SK-N-SH treated with all-trans-retinoic acid at 6 μM for 48 hours (cell line): ENCODE results near the gene OR5D14.

Source experiments
- ATAC-seq: fragments of 200-7000 bp; cut with Tn5 transposase; 3 replicates; pipeline ENCODE4 v1.9.1; 2020; ENCODE audit warnings: mild to moderate bottlenecking, moderate library complexity
- ARNTL ChIP-seq: fragments of 450-650 bp; formaldehyde crosslinking; IDR thresholded peaks from 2 replicates; pipeline ENCODE4 v1.5.0; 2020; ENCODE audit warnings: low read depth, mild to moderate bottlenecking, moderate library complexity, borderline replicate concordance
- BACH2 ChIP-seq: fragments of 250-450 bp; sonication (Bioruptor Pico); IDR thresholded peaks from 2 replicates; pipeline ENCODE4 v1.9.0; 2021; ENCODE audit warnings: mild to moderate bottlenecking, borderline replicate concordance
- CREB5 ChIP-seq: fragments of 250-450 bp; sonication (Bioruptor Pico); IDR thresholded peaks from 2 replicates; pipeline ENCODE4 v1.5.1; 2020; ENCODE audit warnings: low read depth, mild to moderate bottlenecking, moderate library complexity
- CSDC2 ChIP-seq: fragments of 250-450 bp; sonication (Bioruptor Pico); IDR thresholded peaks from 2 replicates; pipeline ENCODE4 v1.5.0; 2020; ENCODE audit warnings: mild to moderate bottlenecking, moderate library complexity
- ESRRG ChIP-seq: fragments of 250-450 bp; sonication (Bioruptor Pico); IDR thresholded peaks from 2 replicates; pipeline ENCODE4 v1.6.1; 2021; ENCODE audit warnings: mild to moderate bottlenecking
- GLIS3 ChIP-seq: fragments of 250-450 bp; sonication (Bioruptor Pico); IDR thresholded peaks from 2 replicates; pipeline ENCODE4 v1.5.0; 2020; ENCODE audit warnings: mild to moderate bottlenecking, moderate library complexity
- ISL1 ChIP-seq: fragments of 250-450 bp; sonication (Bioruptor Pico); IDR thresholded peaks from 2 replicates; pipeline ENCODE4 v2.1.2; 2022; ENCODE audit warnings: mild to moderate bottlenecking, moderate library complexity
- OSR1 ChIP-seq: fragments of 250-450 bp; sonication (Bioruptor Pico); IDR thresholded peaks from 2 replicates; pipeline ENCODE4 v1.8.0; 2022; ENCODE audit warnings: moderate library complexity, mild to moderate bottlenecking, inconsistent platforms
- POU6F1 ChIP-seq: fragments of 250-450 bp; sonication (Bioruptor Pico); IDR thresholded peaks from 2 replicates; pipeline ENCODE4 v1.8.0; 2021; ENCODE audit warnings: low read depth, mild to moderate bottlenecking, moderate library complexity, borderline replicate concordance
- PPARA ChIP-seq: fragments of 250-450 bp; sonication (Bioruptor Pico); IDR thresholded peaks from 2 replicates; pipeline ENCODE4 v1.5.0; 2020; ENCODE audit warnings: mild to moderate bottlenecking, borderline replicate concordance
- RARB ChIP-seq: fragments of 250-450 bp; sonication (Bioruptor Pico); IDR thresholded peaks from 2 replicates; pipeline ENCODE4 v1.8.0; 2021; ENCODE audit warnings: mild to moderate bottlenecking, moderate library complexity
- TCF4 ChIP-seq: fragments of 250-450 bp; sonication (Bioruptor Pico); IDR thresholded peaks from 2 replicates; pipeline ENCODE4 v1.8.0; 2021; ENCODE audit warnings: mild to moderate bottlenecking, moderate library complexity, borderline replicate concordance
- TOX ChIP-seq: fragments of 250-450 bp; sonication (Bioruptor Pico); IDR thresholded peaks from 2 replicates; pipeline ENCODE4 v1.8.0; 2021; ENCODE audit warnings: mild to moderate bottlenecking, moderate library complexity, borderline replicate concordance
- ZC3H10 ChIP-seq: fragments of 250-450 bp; sonication (Bioruptor Pico); IDR thresholded peaks from 2 replicates; pipeline ENCODE4 v1.5.1; 2021; ENCODE audit warnings: mild to moderate bottlenecking, moderate library complexity
- ZFP3 ChIP-seq: fragments of 250-450 bp; sonication (Bioruptor Pico); IDR thresholded peaks from 2 replicates; pipeline ENCODE4 v1.5.0; 2020; ENCODE audit warnings: mild to moderate bottlenecking, moderate library complexity
- ZFP30 ChIP-seq: fragments of 450-650 bp; formaldehyde crosslinking; IDR thresholded peaks from 2 replicates; pipeline ENCODE4 v1.5.0; 2022; ENCODE audit warnings: mild to moderate bottlenecking, moderate library complexity
- ZNF565 ChIP-seq: fragments of 450-650 bp; formaldehyde crosslinking; conservative IDR thresholded peaks from 2 replicates; pipeline ENCODE4 v1.5.0; 2020; ENCODE audit warnings: low read depth, mild to moderate bottlenecking, moderate library complexity
- ZNF70 ChIP-seq: fragments of 450-650 bp; formaldehyde crosslinking; IDR thresholded peaks from 2 replicates; pipeline ENCODE4 v1.5.0; 2020; ENCODE audit warnings: mild to moderate bottlenecking, moderate library complexity
- ZNF8 ChIP-seq: fragments of 450-650 bp; formaldehyde crosslinking; IDR thresholded peaks from 2 replicates; pipeline ENCODE4 v1.5.0; 2020; ENCODE audit warnings: mild to moderate bottlenecking, moderate library complexity
- TF ChIP-seq, protein P1 (sequence below): fragments of 250-450 bp; sonication (Bioruptor Pico); IDR thresholded peaks from 2 replicates; pipeline ENCODE4 v1.5.0; 2020; ENCODE audit warnings: mild to moderate bottlenecking, moderate library complexity
- TF ChIP-seq, protein P2 (sequence below): fragments of 250-450 bp; sonication (Bioruptor Pico); IDR thresholded peaks from 2 replicates; pipeline ENCODE4 v1.8.0; 2020; ENCODE audit warnings: mild to moderate bottlenecking, moderate library complexity, borderline replicate concordance

The OR5D14 gene

GRCh38 chr11:55791606-55792005, 3.8 kb upstream of the OR5D14 start:
- ATAC-seq, result no peak
- TF ChIP-seq, protein P1, sequence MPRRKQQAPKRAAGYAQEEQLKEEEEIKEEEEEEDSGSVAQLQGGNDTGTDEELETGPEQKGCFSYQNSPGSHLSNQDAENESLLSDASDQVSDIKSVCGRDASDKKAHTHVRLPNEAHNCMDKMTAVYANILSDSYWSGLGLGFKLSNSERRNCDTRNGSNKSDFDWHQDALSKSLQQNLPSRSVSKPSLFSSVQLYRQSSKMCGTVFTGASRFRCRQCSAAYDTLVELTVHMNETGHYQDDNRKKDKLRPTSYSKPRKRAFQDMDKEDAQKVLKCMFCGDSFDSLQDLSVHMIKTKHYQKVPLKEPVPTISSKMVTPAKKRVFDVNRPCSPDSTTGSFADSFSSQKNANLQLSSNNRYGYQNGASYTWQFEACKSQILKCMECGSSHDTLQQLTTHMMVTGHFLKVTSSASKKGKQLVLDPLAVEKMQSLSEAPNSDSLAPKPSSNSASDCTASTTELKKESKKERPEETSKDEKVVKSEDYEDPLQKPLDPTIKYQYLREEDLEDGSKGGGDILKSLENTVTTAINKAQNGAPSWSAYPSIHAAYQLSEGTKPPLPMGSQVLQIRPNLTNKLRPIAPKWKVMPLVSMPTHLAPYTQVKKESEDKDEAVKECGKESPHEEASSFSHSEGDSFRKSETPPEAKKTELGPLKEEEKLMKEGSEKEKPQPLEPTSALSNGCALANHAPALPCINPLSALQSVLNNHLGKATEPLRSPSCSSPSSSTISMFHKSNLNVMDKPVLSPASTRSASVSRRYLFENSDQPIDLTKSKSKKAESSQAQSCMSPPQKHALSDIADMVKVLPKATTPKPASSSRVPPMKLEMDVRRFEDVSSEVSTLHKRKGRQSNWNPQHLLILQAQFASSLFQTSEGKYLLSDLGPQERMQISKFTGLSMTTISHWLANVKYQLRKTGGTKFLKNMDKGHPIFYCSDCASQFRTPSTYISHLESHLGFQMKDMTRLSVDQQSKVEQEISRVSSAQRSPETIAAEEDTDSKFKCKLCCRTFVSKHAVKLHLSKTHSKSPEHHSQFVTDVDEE (CRISPR knock-in tag), result no peak
- TF ChIP-seq RARB (CRISPR knock-in tag) (no peak), TCF4 (CRISPR knock-in tag) (no peak), OSR1 (CRISPR knock-in tag) (no peak), ZC3H10 (CRISPR knock-in tag) (no peak), TOX (no peak), ISL1 (CRISPR knock-in tag) (no peak), ZFP3 (no peak)

DNA sequence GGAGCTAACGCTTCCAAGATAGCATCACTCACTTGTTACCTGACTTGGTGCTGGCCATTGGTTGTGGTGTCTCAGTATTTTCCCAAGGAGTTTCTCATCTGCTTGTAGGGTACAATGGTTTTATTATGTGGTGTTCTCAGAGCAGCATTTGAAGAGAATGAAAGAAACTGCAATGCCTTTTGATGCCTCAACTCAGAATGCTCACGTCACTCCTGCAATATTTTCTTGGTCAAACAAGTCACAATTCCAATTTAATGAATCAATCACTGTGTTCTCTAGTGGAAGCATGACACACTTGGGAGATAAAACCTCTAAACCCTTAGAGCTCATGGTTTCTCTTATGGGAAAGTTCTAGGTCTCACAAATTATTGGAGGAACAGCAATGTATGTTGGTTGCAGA, 2.0 kb upstream of the OR5D14 start:
- ATAC-seq, result no peak

DNA sequence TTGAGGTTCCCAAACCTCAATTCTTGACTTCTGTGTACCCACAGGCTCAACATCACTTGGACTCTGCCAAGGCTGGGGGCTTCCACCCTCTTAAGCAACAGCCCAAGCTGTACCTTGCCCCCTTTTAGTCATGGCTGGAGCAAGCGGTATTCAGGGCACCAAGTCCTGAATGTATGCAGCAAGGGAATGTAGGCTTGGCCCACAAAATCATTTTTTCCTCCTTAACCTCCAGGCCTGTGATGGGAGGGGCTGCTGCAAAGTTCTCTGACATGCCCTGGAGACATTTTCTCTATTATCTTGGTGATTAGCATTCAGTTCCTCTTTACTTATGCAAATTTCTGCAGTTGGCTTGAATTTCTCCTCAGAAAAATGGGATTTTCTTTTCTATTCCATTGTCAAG, 10.9 kb downstream of the OR5D14 start:
- no peak for ATAC-seq
- no peak for TF ChIP-seq ESRRG
- TF ChIP-seq, protein P2, sequence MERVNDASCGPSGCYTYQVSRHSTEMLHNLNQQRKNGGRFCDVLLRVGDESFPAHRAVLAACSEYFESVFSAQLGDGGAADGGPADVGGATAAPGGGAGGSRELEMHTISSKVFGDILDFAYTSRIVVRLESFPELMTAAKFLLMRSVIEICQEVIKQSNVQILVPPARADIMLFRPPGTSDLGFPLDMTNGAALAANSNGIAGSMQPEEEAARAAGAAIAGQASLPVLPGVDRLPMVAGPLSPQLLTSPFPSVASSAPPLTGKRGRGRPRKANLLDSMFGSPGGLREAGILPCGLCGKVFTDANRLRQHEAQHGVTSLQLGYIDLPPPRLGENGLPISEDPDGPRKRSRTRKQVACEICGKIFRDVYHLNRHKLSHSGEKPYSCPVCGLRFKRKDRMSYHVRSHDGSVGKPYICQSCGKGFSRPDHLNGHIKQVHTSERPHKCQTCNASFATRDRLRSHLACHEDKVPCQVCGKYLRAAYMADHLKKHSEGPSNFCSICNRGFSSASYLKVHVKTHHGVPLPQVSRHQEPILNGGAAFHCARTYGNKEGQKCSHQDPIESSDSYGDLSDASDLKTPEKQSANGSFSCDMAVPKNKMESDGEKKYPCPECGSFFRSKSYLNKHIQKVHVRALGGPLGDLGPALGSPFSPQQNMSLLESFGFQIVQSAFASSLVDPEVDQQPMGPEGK, result no peak
- TF ChIP-seq TOX, result no peak
- TF ChIP-seq ZFP3, result no peak
- no peak for TF ChIP-seq CSDC2 (CRISPR knock-in tag)
- no peak for TF ChIP-seq ZFP30 (CRISPR knock-in tag)
- no peak for TF ChIP-seq OSR1 (CRISPR knock-in tag)
- TF ChIP-seq, protein P1 (CRISPR knock-in tag), result no peak
- TF ChIP-seq ZC3H10 (CRISPR knock-in tag), result no peak
- no peak for TF ChIP-seq PPARA (CRISPR knock-in tag)
- no peak for TF ChIP-seq ZNF8 (CRISPR knock-in tag)

More for the DNA sequence above, 2.0 kb upstream of the OR5D14 start:
- TF ChIP-seq BACH2 (CRISPR knock-in tag) (no peak), GLIS3 (no peak), ZFP30 (CRISPR knock-in tag) (no peak), POU6F1 (CRISPR knock-in tag) (no peak), ZNF8 (CRISPR knock-in tag) (no peak), OSR1 (CRISPR knock-in tag) (no peak), ZNF565 (CRISPR knock-in tag) (no peak), ZNF70 (CRISPR knock-in tag) (no peak), PPARA (CRISPR knock-in tag) (no peak), ISL1 (CRISPR knock-in tag) (no peak), ESRRG (no peak), CREB5 (CRISPR knock-in tag) (no peak), RARB (CRISPR knock-in tag) (no peak), ARNTL (CRISPR knock-in tag) (no peak), ZFP3 (no peak)
- TF ChIP-seq, protein P1 (CRISPR knock-in tag), result no peak
